ENCODE measurements around the gene CPE. TPM values are rescaled to one million over a fixed set of nuclear protein-coding genes. Genes with fewer than 3 reads are reported as not detected.

The CPE gene
- polyA plus RNA-seq, 1 experiment, result 0.44 TPM

DNA sequence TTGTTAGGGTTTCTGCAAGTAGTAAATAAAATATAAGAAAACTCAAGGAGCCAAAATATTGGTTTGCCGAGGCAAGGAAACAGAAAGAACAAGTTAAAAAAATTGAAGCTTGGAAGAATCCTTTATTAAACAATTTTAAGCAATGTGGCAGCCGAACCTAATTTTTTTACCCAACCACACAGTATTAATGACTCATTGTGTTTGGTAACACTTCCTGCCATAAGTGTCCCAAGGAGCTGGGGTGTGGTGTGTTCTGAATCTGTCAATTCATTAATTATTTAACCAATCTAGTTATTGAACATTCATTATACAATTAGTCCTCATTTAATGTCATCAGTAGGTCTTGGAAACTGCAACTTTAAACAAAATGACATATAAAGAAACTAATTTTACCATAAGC lies 19.3 kb upstream of the CPE start:
- POLR2A ChIA-PET, result no interaction called here

DNA sequence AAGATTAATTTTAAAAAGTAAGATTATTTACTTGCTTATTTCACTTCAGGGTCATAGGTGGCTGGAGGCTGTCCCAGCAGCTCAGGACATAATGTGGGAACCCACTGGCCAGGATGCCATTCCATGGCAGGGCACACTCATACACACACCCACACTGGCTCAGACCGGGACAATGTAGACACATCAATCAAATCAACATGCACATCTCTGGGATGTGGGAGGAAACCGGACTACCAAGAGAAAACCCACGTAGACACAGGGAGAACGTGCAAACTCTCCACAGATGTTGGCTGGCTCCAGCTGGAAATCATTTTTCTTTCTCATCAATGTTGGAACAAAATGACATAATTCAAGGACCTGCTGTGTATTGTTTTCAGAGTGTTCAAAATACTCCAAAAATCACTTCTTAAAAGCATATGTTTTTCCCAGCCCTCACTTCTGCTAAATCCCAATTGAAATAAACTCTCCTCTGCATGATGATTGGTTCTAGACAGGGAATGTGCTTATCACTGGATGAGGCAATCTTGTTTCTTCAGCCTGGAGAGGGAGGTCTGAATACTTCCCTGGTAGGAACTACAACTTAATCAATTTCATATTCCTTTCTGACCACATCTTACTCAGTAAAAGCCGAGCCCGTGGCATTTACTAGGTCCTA lies 18.6 kb upstream of the CPE start:
- ChIA-PET CTCF (interaction anchor here (0.7 to 1.0 kb wide), 3 partner anchors 24 to 105 kb away, joined by 3 to 6 read pairs (median 3); no protein-coding TSS in a partner anchor), POLR2A (no interaction called here)
- H3K4me3 ChIP-seq (ENCODE audit: low read depth, low read length), result no peak overlapping the region
- TF ChIP-seq, protein P1, sequence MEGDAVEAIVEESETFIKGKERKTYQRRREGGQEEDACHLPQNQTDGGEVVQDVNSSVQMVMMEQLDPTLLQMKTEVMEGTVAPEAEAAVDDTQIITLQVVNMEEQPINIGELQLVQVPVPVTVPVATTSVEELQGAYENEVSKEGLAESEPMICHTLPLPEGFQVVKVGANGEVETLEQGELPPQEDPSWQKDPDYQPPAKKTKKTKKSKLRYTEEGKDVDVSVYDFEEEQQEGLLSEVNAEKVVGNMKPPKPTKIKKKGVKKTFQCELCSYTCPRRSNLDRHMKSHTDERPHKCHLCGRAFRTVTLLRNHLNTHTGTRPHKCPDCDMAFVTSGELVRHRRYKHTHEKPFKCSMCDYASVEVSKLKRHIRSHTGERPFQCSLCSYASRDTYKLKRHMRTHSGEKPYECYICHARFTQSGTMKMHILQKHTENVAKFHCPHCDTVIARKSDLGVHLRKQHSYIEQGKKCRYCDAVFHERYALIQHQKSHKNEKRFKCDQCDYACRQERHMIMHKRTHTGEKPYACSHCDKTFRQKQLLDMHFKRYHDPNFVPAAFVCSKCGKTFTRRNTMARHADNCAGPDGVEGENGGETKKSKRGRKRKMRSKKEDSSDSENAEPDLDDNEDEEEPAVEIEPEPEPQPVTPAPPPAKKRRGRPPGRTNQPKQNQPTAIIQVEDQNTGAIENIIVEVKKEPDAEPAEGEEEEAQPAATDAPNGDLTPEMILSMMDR (IDR thresholded peaks at IDR 0.05; ENCODE audit: insufficient read depth, low read depth, low read length), result no peak
- H3K36me3 ChIP-seq (ENCODE audit: control insufficient read depth, insufficient read depth, low read length), result no peaks in the 10 kb centered on the region
- no peak for DNase-seq (ENCODE audit: low read depth)
- no peaks in the 10 kb centered on the region; the same call in 1 of the 2 replicates for H3K27me3 ChIP-seq (ENCODE audit: control insufficient read depth, insufficient read depth, low read length)

More for the DNA sequence above, 19.3 kb upstream of the CPE start:
- H3K36me3 ChIP-seq (ENCODE audit: control insufficient read depth, insufficient read depth, low read length), result no peaks in the 10 kb centered on the region
- TF ChIP-seq, protein P1 (IDR thresholded peaks at IDR 0.05; ENCODE audit: insufficient read depth, low read depth, low read length), result no peak
- no peaks in the 10 kb centered on the region; the same call in 1 of the 2 replicates for H3K27me3 ChIP-seq (ENCODE audit: control insufficient read depth, insufficient read depth, low read length)
- CTCF ChIA-PET, result interaction anchor here (0.7 to 1.3 kb wide), 5 partner anchors 19 to 106 kb away, joined by 3 to 6 read pairs (median 3); partner anchors contain the start of gene CPE
- no peak for DNase-seq (ENCODE audit: low read depth)
- H3K4me3 ChIP-seq (ENCODE audit: low read depth, low read length), result no peak overlapping the region

DNA sequence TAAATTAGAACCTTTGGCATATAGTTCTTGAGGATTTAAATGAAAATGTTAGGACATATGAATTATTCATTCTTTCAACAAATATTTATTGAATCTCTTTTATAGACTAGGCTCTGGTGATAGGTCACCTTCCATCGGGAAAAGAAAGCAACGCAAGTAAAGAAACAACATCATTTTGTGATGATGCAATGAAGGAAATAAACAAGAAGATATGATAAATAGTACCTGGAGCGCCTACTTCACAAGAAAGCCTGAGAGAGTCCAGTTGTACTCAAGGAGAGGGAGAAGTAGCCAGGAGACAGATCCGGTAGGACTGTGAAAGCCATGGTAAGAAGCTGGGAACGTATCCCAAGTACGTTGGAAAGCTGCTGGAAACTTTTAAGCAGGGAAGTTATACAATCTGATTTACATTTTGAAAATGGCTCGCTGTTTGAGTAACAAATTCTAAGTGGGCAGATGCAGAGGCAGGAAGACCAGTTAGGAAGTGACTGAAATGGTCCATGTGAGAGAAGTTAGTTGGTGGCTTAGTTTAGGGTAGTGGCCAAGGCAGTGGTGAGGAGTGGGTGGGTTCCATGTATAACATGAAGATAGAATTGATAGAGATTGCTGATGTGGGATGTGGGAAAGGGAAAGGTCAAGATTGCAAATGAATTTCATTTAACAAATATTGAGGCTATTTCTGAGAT lies 17.7 kb upstream of the CPE start:
- ChIA-PET CTCF (no interaction called here), POLR2A (no interaction called here)
- no peaks in the 10 kb centered on the region; the same call in 1 of the 2 replicates for H3K27me3 ChIP-seq (ENCODE audit: control insufficient read depth, insufficient read depth, low read length)
- TF ChIP-seq, protein P1 (IDR thresholded peaks at IDR 0.05; ENCODE audit: insufficient read depth, low read depth, low read length), result no peak
- no peaks in the 10 kb centered on the region for H3K36me3 ChIP-seq (ENCODE audit: control insufficient read depth, insufficient read depth, low read length)
- no peak for DNase-seq (ENCODE audit: low read depth)
- no peak overlapping the region for H3K4me3 ChIP-seq (ENCODE audit: low read depth, low read length)

GRCh38 chr4:165361810-165362209 lies 17.0 kb upstream of the CPE start:
- TF ChIP-seq, protein P1 (IDR thresholded peaks at IDR 0.05; ENCODE audit: insufficient read depth, low read depth, low read length), result no peak
- Histone ChIP-seq H3K36me3 (ENCODE audit: control insufficient read depth, insufficient read depth, low read length) (no peaks in the 10 kb centered on the region), H3K4me3 (ENCODE audit: low read depth, low read length) (no peak overlapping the region), H3K27me3 (ENCODE audit: control insufficient read depth, insufficient read depth, low read length) (no peaks in the 10 kb centered on the region; the same call in 1 of the 2 replicates)
- no peak for DNase-seq (ENCODE audit: low read depth)
- ChIA-PET POLR2A (no interaction called here), CTCF (no interaction called here)

- DNase-seq (ENCODE audit: low read depth), result no peak
- ChIA-PET POLR2A (no interaction called here), CTCF (interaction anchor here (1.6 kb wide), 1 partner anchor 13 kb away, joined by 4 read pairs; the partner anchor contains the start of gene CPE)
- H3K27me3 ChIP-seq (ENCODE audit: control insufficient read depth, insufficient read depth, low read length), result no peaks in the 10 kb centered on the region; the same call in 1 of the 2 replicates
- no peak overlapping the region for H3K4me3 ChIP-seq (ENCODE audit: low read depth, low read length)
- no peaks in the 10 kb centered on the region for H3K36me3 ChIP-seq (ENCODE audit: control insufficient read depth, insufficient read depth, low read length)
- TF ChIP-seq, protein P1 (IDR thresholded peaks at IDR 0.05; ENCODE audit: insufficient read depth, low read depth, low read length), result no peak
Observed at GRCh38 chr4:165364452-165365080, 14.2 kb upstream of the CPE start.

Data from BJ (cell line).